ENCODE results near the gene NUCKS1.

GRCh38 chr1:205681364-205681763 is 68.6 kb downstream of the NUCKS1 start:
- TF ChIP-seq EZH2 (IDR thresholded peaks at IDR 0.05) (no peak), POLR2AphosphoS5 (IDR thresholded peaks at IDR 0.05; ENCODE audit: borderline replicate concordance, low read depth, low read length) (no peak), FOXP2 (optimal IDR thresholded peaks at IDR 0.05; ENCODE audit: control extremely low read depth, extremely low read length, insufficient read depth) (no peak)

Data from SK-N-MC (cell line).